Measurements from ENCODE around the gene IRAG1. TPM values are rescaled to one million over a fixed set of nuclear protein-coding genes. Genes with fewer than 3 reads are reported as not detected.

The IRAG1 gene
- total and polyA plus RNA-seq, 2 of the 13 experiments (the other 11 are each of a cell fraction or from before 2014, with no cell fraction given): 0.13 to 0.20 TPM

DNA sequence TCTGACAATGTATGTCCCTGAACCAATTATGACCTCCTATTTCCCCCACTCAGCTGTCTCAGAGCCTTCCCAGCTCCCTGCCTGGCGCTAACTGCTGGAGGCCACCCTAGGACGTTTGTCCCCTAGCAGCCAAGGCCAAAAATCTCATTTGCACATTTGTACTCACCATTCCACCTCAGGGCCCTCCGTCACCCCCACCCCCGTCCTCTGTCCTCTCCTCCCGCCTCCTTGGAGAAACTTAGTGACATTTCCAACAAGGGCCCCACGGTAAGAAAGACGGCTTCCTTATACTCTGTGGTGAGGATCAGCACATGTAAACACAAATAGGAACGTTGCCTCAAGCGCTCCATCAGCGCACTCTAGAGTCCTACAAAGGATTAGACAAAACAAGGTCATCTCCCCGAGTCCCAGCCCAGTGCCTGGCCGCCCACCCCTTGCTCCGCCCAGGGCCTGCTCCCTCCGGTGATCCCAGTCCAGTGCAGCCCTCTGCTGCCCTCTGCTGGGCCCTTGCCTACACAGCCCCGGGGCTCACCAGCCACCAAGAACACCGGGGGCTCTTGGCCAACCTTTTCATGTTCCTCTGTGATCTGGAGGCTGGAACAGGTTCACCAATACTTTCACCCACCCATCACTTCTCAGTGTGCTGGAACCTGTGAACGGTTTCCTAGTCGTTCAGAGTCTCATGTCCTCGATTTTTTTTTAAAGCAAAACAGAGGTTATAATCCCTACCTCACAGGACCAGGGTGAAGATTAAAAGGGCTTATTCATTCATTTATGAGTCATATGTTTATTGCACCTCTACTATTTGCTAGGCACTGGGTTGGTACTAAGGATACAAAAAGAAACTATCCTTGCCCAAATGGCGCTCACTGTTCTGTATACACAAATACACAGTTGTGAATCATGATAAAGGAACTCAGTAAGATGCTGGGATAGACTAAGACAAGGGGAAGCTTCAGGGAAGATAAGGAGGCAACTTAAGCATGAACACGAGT, 42.2 kb upstream of the IRAG1 start (continued):
- no peak for TF ChIP-seq ZNF781 (CRISPR knock-in tag; IDR thresholded peaks at IDR 0.05; ENCODE audit: borderline replicate concordance, not compliant biosample characterization)
- TF ChIP-seq NFE2 (CRISPR knock-in tag; IDR thresholded peaks at IDR 0.05): no peak
- TF ChIP-seq SNRNP70 (IDR thresholded peaks at IDR 0.05; ENCODE audit: low read depth, low read length): no peak
- no peak for TF ChIP-seq ATF7 (IDR thresholded peaks at IDR 0.05)
- TF ChIP-seq ATF7 (CRISPR knock-in tag; IDR thresholded peaks at IDR 0.05): no peak
- TF ChIP-seq EEA1 (CRISPR knock-in tag; IDR thresholded peaks at IDR 0.05; ENCODE audit: borderline replicate concordance): no peak
- no peak for TF ChIP-seq ZNF839 (CRISPR knock-in tag; IDR thresholded peaks at IDR 0.05; ENCODE audit: borderline replicate concordance)
- TF ChIP-seq ATAD3A (CRISPR knock-in tag; IDR thresholded peaks at IDR 0.05): no peak
- TF ChIP-seq ATM (IDR thresholded peaks at IDR 0.05; ENCODE audit: borderline replicate concordance): no peak
- no peak for TF ChIP-seq CREM (IDR thresholded peaks at IDR 0.05)
- TF ChIP-seq CREM (CRISPR knock-in tag; IDR thresholded peaks at IDR 0.05): no peak
- TF ChIP-seq HMG20A (CRISPR knock-in tag; IDR thresholded peaks at IDR 0.05; ENCODE audit: borderline replicate concordance): no peak
- TF ChIP-seq SP5 (CRISPR knock-in tag; IDR thresholded peaks at IDR 0.05; ENCODE audit: borderline replicate concordance, low read depth): peak; percentile 88
- no peak for TF ChIP-seq ZFP90 (CRISPR knock-in tag; IDR thresholded peaks at IDR 0.05; ENCODE audit: borderline replicate concordance)
- TF ChIP-seq ZNF10 (CRISPR knock-in tag; IDR thresholded peaks at IDR 0.05; ENCODE audit: borderline replicate concordance, low read depth): no peak
- TF ChIP-seq, protein P1, sequence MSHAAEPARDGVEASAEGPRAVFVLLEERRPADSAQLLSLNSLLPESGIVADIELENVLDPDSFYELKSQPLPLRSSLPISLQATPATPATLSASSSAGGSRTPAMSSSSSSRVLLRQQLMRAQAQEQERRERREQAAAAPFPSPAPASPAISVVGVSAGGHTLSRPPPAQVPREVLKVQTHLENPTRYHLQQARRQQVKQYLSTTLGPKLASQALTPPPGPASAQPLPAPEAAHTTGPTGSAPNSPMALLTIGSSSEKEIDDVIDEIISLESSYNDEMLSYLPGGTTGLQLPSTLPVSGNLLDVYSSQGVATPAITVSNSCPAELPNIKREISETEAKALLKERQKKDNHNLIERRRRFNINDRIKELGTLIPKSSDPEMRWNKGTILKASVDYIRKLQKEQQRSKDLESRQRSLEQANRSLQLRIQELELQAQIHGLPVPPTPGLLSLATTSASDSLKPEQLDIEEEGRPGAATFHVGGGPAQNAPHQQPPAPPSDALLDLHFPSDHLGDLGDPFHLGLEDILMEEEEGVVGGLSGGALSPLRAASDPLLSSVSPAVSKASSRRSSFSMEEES (CRISPR knock-in tag; IDR thresholded peaks at IDR 0.05): no peak
- TF ChIP-seq, protein P2, sequence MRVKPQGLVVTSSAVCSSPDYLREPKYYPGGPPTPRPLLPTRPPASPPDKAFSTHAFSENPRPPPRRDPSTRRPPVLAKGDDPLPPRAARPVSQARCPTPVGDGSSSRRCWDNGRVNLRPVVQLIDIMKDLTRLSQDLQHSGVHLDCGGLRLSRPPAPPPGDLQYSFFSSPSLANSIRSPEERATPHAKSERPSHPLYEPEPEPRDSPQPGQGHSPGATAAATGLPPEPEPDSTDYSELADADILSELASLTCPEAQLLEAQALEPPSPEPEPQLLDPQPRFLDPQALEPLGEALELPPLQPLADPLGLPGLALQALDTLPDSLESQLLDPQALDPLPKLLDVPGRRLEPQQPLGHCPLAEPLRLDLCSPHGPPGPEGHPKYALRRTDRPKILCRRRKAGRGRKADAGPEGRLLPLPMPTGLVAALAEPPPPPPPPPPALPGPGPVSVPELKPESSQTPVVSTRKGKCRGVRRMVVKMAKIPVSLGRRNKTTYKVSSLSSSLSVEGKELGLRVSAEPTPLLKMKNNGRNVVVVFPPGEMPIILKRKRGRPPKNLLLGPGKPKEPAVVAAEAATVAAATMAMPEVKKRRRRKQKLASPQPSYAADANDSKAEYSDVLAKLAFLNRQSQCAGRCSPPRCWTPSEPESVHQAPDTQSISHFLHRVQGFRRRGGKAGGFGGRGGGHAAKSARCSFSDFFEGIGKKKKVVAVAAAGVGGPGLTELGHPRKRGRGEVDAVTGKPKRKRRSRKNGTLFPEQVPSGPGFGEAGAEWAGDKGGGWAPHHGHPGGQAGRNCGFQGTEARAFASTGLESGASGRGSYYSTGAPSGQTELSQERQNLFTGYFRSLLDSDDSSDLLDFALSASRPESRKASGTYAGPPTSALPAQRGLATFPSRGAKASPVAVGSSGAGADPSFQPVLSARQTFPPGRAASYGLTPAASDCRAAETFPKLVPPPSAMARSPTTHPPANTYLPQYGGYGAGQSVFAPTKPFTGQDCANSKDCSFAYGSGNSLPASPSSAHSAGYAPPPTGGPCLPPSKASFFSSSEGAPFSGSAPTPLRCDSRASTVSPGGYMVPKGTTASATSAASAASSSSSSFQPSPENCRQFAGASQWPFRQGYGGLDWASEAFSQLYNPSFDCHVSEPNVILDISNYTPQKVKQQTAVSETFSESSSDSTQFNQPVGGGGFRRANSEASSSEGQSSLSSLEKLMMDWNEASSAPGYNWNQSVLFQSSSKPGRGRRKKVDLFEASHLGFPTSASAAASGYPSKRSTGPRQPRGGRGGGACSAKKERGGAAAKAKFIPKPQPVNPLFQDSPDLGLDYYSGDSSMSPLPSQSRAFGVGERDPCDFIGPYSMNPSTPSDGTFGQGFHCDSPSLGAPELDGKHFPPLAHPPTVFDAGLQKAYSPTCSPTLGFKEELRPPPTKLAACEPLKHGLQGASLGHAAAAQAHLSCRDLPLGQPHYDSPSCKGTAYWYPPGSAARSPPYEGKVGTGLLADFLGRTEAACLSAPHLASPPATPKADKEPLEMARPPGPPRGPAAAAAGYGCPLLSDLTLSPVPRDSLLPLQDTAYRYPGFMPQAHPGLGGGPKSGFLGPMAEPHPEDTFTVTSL (CRISPR knock-in tag; IDR thresholded peaks at IDR 0.05; ENCODE audit: borderline replicate concordance): peak; percentile 37; the same call in 1 of the 2 replicates
- no peak for TF ChIP-seq MTA1 (CRISPR knock-in tag; IDR thresholded peaks at IDR 0.05; ENCODE audit: borderline replicate concordance)
- TF ChIP-seq, protein P3, sequence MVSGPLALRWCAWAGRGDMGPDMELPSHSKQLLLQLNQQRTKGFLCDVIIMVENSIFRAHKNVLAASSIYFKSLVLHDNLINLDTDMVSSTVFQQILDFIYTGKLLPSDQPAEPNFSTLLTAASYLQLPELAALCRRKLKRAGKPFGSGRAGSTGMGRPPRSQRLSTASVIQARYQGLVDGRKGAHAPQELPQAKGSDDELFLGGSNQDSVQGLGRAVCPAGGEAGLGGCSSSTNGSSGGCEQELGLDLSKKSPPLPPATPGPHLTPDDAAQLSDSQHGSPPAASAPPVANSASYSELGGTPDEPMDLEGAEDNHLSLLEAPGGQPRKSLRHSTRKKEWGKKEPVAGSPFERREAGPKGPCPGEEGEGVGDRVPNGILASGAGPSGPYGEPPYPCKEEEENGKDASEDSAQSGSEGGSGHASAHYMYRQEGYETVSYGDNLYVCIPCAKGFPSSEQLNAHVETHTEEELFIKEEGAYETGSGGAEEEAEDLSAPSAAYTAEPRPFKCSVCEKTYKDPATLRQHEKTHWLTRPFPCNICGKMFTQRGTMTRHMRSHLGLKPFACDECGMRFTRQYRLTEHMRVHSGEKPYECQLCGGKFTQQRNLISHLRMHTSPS (CRISPR knock-in tag; IDR thresholded peaks at IDR 0.05; ENCODE audit: low read depth): no peak
- peak; percentile 45; the same call in 1 of the 2 replicates for TF ChIP-seq ZNF350 (CRISPR knock-in tag; IDR thresholded peaks at IDR 0.05; ENCODE audit: borderline replicate concordance, low read depth)
